ENCODE data around the gene CTU2.

DNA sequence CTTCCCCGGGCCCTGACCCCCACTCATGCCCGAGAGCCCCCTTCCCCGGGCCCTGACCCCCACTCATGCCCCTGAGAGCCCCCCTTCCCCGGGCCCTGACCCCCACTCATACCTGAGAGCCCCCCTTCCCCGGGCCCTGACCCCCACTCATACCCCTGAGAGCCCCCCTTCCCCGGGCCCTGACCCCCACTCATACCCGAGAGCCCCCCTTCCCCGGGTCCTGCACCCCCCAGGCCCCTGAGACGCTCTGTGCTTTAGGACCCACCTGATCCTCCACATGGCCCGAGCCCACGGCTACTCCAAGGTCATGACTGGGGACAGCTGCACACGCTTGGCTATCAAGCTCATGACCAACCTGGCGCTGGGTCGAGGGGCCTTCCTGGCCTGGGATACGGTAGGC lies 6.8 kb downstream of the CTU2 start:
- TF ChIP-seq, protein P1, sequence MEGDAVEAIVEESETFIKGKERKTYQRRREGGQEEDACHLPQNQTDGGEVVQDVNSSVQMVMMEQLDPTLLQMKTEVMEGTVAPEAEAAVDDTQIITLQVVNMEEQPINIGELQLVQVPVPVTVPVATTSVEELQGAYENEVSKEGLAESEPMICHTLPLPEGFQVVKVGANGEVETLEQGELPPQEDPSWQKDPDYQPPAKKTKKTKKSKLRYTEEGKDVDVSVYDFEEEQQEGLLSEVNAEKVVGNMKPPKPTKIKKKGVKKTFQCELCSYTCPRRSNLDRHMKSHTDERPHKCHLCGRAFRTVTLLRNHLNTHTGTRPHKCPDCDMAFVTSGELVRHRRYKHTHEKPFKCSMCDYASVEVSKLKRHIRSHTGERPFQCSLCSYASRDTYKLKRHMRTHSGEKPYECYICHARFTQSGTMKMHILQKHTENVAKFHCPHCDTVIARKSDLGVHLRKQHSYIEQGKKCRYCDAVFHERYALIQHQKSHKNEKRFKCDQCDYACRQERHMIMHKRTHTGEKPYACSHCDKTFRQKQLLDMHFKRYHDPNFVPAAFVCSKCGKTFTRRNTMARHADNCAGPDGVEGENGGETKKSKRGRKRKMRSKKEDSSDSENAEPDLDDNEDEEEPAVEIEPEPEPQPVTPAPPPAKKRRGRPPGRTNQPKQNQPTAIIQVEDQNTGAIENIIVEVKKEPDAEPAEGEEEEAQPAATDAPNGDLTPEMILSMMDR (conservative IDR thresholded peaks at IDR 0.05 in 1 of 2, IDR thresholded peaks at IDR 0.05 in 1 of 2; ENCODE audit: low read depth in 1 of 2, low read length in 2 of 2) = no peak
- no peak for TF ChIP-seq EZH2 (IDR thresholded peaks at IDR 0.05; ENCODE audit: low read length, missing control alignments)

Data from fibroblast of lung (primary cell).